NAMALWA (cell line): ENCODE measurements around the gene BAG5.

ENCODE experiments used
- DNase-seq: peaks from one replicate; pipeline ENCODE4 v3.0.0-alpha.2; 2015; ENCODE audit warnings: low spot score

BAG5 gene

GRCh38 chr14:103563844-103564505, 1.5 kb upstream of the BAG5 start:
- DNase-seq, result peak; percentile 35

DNA sequence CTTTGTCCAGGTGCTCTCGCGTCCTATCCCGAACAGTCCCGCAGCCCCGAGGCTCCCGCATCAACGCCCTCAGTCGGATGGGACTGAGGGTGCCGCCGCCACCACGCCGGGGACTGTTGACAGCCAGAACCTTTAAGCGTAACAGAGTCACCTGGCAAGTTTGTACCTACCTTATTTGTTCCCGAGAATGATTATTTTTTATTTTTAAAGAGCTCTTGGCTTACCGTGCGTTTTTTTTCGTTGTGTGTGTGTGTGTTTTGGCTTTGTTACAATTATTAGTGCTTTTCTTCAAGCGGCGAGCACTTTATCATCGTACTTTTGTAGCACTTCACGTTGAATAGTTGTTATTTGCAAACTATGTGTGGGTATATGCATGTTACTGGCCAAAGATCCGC, 766 bp upstream of the BAG5 start:
- DNase-seq, result no peak

DNA sequence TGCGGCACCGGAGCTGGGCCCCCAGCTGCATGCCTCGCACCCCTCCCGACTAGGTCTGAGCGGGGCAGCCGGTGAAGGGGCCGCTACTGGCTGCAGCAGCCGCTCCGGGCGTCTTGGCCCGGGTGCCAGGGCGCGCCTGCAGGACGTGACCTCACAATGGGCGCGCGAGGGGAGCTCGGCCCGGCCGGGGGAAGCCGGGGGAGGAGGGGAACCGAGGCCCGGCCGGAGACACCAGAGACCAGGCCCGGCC, 353 bp downstream of the BAG5 start:
- DNase-seq, result no peak

DNA sequence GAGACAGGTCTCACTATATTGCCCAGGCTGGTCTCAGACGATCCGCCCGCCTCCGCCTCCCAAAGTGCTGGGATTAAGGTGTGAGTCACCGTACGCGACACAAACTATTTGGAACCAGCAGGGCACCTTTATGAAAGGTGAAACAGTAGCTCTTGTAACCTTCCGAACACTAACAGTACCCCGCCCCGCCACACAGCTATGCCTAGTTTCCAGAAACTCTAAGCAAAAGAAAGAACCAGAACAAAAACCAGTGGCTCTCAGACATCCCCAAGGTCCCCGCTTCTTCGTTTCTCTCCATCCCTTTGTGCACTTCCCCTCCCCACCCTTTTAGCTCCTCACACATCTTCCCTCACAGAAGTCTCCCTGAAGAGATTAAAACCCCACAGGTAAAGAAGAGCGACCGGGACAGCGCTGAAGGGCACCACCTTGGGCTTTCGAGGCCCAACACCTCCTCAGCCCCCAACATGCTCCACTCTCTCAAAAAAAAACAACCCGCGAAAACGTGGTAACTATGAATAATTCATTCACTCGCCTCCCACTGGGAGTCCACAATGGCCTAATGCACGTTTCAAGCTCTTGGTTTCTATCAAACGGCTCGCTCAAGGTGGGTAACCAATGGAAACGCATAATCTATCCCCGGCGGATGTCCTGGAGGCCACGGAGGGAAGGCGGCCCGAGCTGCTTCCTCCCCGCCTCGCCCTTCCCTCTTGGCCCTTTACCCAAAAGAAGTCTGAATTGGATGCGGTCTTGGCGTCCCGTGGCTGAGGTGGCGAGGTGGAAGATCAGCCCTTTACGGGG, 877 bp downstream of the BAG5 start:
- peak; percentile 66 for DNase-seq

GRCh38 chr14:103560691-103561090, 1.8 kb downstream of the BAG5 start:
- DNase-seq, result no peak

- DNase-seq, result no peak
Measured at GRCh38 chr14:103559766-103560165, 2.7 kb downstream of the BAG5 start.

DNA sequence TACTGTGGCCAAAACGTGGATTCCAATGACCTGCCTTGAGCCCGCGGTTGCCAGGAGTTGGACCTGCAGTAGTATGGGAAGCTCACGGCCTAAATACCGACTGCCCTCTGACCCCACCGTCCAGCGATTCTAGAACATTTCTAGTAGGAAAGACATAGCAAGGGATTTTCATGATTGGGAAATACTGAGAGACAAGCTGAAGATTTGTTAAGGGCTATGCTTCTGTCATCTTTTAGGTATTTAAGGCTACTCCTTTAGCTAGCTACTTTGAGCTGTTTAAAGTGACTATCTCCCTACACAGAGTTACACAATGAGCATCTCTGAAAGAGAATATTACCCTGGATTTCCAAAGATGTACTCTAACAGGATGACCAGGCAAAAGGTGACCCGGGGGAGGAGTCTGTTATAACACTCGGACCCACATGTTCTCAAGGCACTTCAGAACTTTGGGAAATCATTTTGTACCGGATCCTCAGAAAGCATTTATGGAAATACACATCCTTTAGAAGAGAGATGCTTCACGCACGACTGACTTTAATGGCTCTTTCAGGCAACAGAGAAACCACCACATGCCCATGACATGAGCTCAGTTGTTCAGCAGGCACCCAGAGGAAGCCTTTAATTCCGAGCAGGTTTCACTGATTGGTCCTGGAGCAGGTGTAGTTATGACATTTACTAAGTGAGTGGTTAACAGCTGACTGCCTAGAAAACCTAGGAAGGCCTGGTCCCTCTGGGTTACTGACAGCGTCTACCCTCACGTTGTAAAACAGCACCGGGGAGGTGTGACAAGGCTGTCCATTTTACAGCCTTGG, 4.2 kb downstream of the BAG5 start:
- no peak for DNase-seq

DNA sequence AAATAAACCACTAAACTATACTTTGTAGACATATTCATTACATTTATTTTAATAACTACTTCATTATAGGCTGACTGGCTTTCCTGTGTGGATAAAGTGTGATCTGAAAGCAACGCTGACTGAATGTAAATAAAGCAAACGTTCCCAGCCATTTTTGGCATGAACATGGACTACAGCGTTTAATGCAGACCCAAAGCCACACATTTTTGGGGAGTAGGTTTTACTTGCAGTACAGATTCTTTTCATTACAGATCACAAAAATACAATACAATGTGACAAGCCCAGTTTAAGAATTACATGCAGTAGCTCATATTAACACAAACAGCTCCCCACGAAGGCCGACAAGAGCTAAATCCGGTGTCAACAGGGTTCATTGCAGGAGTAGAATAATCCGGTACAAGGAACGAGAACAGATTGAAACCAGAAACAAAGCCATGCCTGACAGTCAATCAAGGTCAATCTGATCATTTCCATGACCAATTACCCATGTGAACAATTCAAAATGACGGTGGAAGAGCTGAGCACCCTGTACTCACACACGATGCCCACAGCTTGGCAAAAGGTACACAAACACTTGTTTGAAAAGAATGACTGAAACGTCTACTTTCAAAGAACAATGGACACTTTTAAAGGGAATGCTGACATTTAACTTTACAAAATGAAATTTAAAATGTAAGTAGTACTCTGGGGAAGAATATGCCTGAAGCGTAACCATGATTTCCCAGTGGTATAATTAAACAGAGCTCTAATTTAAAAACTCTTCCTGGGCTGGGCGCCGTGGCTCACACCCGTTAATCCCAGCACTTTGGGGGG, 5.3 kb downstream of the BAG5 start:
- DNase-seq, result no peak

DNA sequence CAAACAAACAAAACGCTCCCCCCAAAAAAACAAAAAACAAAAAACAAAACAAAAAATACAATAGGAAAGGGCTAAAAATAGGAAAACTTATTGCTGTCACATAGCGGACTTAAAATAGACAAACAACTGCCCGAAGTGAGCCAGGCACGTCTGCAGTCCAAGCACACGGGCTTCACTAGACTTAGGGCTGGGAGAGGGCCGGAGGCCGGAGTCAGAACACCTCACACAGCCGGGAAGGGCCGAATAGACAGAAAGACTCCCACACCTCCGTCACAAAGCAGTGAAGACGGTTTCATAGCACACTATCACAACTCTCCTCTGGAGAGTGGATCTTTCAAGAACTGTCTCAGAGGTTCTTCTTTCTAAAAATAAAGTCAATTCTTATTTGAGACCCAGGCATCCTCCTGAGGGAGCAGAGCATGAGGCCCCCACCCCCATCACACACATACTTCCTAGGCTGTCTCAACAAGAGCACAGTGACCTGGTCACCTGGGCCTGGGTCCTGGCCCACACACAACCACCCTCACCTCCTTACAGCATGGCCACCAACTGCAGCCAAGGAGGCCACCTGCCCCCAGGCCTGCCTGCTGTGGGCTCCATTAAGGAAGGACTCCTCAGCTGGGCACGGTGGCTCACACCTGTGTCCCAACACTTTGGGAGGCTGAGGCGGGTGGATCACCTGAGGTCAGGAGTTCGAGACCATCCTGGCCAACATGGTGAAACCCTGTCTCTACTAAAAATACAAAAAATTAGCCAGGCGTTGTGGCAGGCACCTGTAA, 6.7 kb downstream of the BAG5 start:
- no peak for DNase-seq

GRCh38 chr14:103552846-103553210, 9.6 kb downstream of the BAG5 start:
- no peak for DNase-seq

DNA sequence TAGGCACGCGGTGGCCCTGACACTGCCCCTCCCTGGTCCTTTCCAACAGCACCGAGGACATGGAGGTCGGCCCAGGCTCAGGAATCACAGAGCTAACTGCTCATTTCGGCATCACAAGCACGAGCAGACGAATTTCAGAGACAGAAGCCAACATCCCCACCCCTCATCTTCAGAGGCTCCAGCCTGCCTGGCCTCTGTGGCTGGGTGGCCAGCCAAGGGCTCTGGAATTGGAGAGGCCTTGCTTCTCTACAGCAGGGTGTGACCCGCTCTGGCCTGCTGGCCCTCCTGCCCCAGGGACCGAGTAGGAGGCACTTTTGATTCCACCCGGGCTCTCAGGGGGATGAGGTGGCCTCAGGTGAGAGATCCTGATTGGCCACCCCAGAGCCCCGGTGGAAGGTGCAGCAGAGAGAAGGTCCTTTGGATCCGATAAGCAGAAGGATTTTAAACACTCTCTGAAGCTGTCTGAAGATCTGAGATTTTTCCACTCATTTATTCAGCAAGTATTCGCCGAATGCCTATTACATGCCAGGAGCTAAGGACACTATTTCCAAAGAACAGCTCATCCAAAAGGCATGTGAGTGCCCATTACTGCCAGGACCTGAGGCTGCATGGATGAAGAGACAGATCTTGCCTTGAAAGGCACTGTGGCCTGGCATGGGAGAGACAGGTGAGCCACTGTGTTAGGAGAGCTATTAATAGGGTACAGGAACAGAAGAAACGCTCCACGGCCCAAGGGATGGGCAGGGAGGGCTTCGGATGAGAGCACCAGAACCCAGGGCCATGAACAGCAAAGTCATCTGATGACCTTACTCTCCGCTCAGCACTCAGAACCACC, 10.2 kb downstream of the BAG5 start:
- DNase-seq, result no peak

GRCh38 chr14:103551338-103551762, 11.1 kb downstream of the BAG5 start:
- no peak for DNase-seq

- no peak for DNase-seq
Measured at GRCh38 chr14:103550451-103551337, 11.8 kb downstream of the BAG5 start.

DNA sequence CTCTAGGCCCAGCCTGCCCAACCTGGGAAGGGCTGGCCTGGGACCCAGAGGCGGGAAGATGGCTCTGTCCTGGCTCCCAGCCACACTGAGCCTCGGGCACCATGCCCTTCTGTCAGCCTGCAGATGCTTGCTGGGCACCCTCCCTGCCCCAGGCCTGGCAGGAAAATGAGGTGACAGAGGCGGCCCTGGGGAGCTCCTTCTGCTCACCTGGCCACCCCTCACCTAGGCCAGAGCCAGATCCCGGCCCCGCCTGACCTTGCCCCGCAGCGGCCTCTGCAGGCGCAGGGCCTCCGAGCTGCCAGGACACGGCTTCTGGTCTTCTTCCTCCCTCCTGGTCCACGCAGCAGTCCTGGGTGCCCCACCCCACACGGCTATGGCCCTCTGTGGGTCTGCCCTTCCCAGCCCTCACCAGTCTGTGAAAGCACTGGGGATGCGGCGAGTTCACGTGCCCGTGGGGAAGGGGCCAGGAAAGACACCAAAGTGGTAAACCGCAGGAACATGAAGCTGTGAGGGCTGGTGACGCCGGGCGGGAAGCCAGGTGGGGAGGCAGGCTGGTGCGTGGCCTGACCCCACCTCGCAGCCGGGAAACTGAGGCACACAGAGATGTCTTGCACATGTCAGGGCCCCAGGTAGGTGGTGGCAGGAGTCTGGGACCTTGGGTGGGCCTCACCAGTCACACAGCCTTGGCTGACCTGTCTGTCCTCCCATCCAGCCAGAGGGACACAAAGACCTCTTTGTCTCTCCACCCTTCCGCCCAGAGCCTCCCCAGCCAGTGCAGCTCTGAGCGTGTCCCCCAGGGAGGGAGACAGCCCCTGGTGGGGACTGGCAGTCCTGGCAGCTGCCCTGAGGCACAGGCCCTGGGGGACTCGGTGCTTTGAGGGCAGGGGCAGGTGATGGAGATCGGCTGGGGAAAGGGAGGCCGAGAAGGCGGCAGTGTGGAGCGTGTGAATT, 12.8 kb downstream of the BAG5 start:
- no peak for DNase-seq

GRCh38 chr14:103548463-103549351, 13.8 kb downstream of the BAG5 start:
- no peak for DNase-seq

- DNase-seq, result no peak
Measured at GRCh38 chr14:103547941-103548462, 14.5 kb downstream of the BAG5 start.

DNA sequence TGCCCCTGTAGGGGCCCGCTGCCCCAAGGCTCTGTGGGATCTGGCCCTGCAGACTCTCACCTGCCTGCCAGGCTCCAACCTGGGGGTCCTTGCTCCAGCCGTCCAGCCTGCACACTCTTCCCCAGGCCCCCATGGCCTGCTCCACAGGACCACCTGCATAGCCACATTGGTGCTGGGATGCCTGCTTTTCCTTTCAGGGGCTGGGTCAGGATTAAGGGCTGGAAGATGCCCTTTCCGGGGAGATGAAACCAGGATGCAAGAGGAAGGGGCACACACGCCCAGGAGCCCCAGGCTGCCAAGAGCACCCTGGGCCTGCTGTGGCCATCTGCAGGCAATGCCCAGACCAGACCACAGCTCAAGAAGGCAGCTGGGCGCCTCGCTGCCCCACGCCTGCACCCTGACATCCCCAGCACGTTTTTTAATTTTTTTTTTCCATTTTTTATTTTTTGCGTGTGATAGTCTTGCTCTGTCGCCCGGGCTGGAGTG, 15.0 kb downstream of the BAG5 start:
- no peak for DNase-seq
